Stomach (tissue), 9 donors: ENCODE data around the gene ATP11C. TPM values are rescaled to one million over a fixed set of nuclear protein-coding genes. Genes with fewer than 3 reads are reported as not detected.

Source experiments
- DNase-seq, 2 donors: peaks; one replicate each; pipeline versions ENCODE4 v3.0.0 to v3.0.0-alpha.2; 2013 to 2019
- H3K27ac ChIP-seq, 5 donors: fragments of 200-600 bp in 4 of 5; sonication (generic) in 4 of 5; one replicate each; pipeline ENCODE4 v1.5.1; 2013 to 2019; ENCODE audit warnings: mild to moderate bottlenecking in 1 of 5, moderate library complexity in 1 of 5
- H3K27me3 ChIP-seq, 3 donors: fragments of 200-600 bp; sonication (generic); one replicate each; pipeline ENCODE4 v1.5.1; 2017 to 2019; ENCODE audit warnings: mixed run types in 1 of 3
- H3K36me3 ChIP-seq, 4 donors: fragments of 200-600 bp; sonication (generic); 1 replicate in 3 of 4; 2 replicates in 1 of 4; pipeline ENCODE4 v1.5.1; 2016 to 2019
- H3K4me1 ChIP-seq, 4 donors: fragments of 200-600 bp; sonication (generic); one replicate each; pipeline ENCODE4 v1.5.1; 2016 to 2019
- H3K4me3 ChIP-seq, 4 donors: fragments of 200-600 bp; sonication (generic) in 3 of 4; one replicate each; pipeline ENCODE4 v1.5.1; 2016 to 2019; ENCODE audit warnings: mild to moderate bottlenecking in 1 of 4
- H3K9me3 ChIP-seq, 4 donors: fragments of 200-600 bp; sonication (generic); one replicate each; pipeline ENCODE4 v1.5.1; 2016 to 2019
- EP300 ChIP-seq: sonication (generic); formaldehyde crosslinking; IDR thresholded peaks from one replicate; pipeline ENCODE4 v1.6.1; 2017; ENCODE audit warnings: antibody characterized with exemption
- POLR2A ChIP-seq, 4 donors: fragments of 450-650 bp; IDR thresholded peaks; one replicate each; pipeline ENCODE4 v1.6.1; 2016; ENCODE audit warnings: antibody characterized with exemption in 4 of 4, control low read depth in 2 of 4, mild to moderate bottlenecking in 1 of 4, moderate library complexity in 1 of 4
- POLR2AphosphoS5 ChIP-seq, 3 donors: sonication (generic); formaldehyde crosslinking; IDR thresholded peaks; one replicate each; pipeline ENCODE4 v1.6.1; 2016; ENCODE audit warnings: antibody characterized with exemption in 3 of 3
- WGBS, 5 donors: extraction: QIAGEN DNeasy Blood & Tissue Kit in 3 of 5; methylation state at CpG; one replicate each; pipeline versions ENCODE4 v1.1.5 to v1.1.7; 2013 to 2018; 5-methylcytosine and 5-hydroxymethylcytosine counted together
- intact Hi-C: fragments of 100-400 bp; cut with DNase I; formaldehyde crosslinking; loops from one replicate; pipeline ENCODE4 v1.15.1; 2023; ENCODE audit warnings: low total_unique reads
- polyA plus RNA-seq, 3 donors: library from polyadenylated mRNA; stranded (reverse); fragments of 200-250 nt; gene quantifications; one replicate each; pipeline ENCODE4 v1.2.3, GENCODE V29; 2013
- total RNA-seq, 5 donors: library from RNA; depleted of rRNA; stranded (reverse); fragments of >200 nt; gene quantifications; one replicate each; pipeline versions ENCODE4 v1.1.0 to v1.2.3, GENCODE V29; 2014 to 2016
- TF ChIP-seq, protein P1 (sequence below), 7 experiments: fragments of 450-650 bp in 4 of 7; fragments of 200-600 bp in 3 of 7; sonication (generic) in 3 of 7; IDR thresholded peaks; one replicate each; pipeline ENCODE4 v1.5.1; 2016 to 2019; ENCODE audit warnings: antibody characterized with exemption in 7 of 7, control low read depth in 2 of 7, mild to moderate bottlenecking in 1 of 7
- donor health status: healthy with polysubstance abuse.
- donor health status: Bipolar disorder and iron deficiency.
- donor health status: healthy.

The ATP11C gene
- total and polyA plus RNA-seq, 8 donors = 3.3 to 46.4 (median 10.9) TPM

DNA sequence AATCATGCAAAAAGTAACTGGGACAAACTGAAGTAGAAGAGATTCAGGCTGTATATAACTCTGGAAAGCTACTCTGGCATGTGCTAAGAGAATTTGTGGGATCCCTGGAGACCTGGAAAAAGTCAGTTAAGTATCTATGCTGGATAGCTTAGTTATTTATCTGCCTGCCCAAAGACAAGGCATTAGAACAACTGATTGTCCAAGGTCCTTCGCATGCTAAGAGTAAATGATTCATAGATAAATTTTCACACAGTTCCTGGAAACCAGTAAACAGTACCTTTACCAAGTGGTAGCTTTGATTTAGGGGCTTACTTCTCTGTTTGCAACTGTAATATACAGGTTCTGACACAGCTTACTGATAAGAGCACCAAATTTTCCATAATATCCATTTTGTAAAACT, 104.8 kb downstream of the ATP11C start:
- Histone ChIP-seq H3K36me3 (no peaks in the 10 kb centered on the region), H3K9me3 (no peaks in the 10 kb centered on the region), H3K4me1 (peaks cover 0 to 47% (median 21%) of the 10 kb centered on the region in 4 donors), H3K27ac (no peak overlapping the region), H3K27me3 (no peaks in the 10 kb centered on the region), H3K4me3 (no peak overlapping the region)
- 43 to 70% (median 50%) methylated on average over 1 of the region's 1 CpG for WGBS, 5 donors
- DNase-seq = no peak
- intact Hi-C loops = no loop called here
- TF ChIP-seq POLR2AphosphoS5 (IDR thresholded peaks at IDR 0.05) = no peak
- TF ChIP-seq, protein P1, sequence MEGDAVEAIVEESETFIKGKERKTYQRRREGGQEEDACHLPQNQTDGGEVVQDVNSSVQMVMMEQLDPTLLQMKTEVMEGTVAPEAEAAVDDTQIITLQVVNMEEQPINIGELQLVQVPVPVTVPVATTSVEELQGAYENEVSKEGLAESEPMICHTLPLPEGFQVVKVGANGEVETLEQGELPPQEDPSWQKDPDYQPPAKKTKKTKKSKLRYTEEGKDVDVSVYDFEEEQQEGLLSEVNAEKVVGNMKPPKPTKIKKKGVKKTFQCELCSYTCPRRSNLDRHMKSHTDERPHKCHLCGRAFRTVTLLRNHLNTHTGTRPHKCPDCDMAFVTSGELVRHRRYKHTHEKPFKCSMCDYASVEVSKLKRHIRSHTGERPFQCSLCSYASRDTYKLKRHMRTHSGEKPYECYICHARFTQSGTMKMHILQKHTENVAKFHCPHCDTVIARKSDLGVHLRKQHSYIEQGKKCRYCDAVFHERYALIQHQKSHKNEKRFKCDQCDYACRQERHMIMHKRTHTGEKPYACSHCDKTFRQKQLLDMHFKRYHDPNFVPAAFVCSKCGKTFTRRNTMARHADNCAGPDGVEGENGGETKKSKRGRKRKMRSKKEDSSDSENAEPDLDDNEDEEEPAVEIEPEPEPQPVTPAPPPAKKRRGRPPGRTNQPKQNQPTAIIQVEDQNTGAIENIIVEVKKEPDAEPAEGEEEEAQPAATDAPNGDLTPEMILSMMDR (IDR thresholded peaks at IDR 0.05) = no peak

GRCh38 chrX:139826065-139827044, 106.5 kb downstream of the ATP11C start:
- Histone ChIP-seq H3K9me3 (no peaks in the 10 kb centered on the region), H3K4me1 (peaks cover 0 to 36% (median 16%) of the 10 kb centered on the region in 4 donors), H3K27me3 (no peaks in the 10 kb centered on the region), H3K27ac (no peak overlapping the region), H3K4me3 (no peak overlapping the region), H3K36me3 (no peaks in the 10 kb centered on the region)
- intact Hi-C loops = no loop called here
- TF ChIP-seq POLR2AphosphoS5 (IDR thresholded peaks at IDR 0.05) (no peak), EP300 (no peak), POLR2A (IDR thresholded peaks at IDR 0.05) (no peak)
- TF ChIP-seq, protein P1 (IDR thresholded peaks at IDR 0.05) = no peak
- DNase-seq = peak in 1 of 2 donors; percentile 31
- 18 to 40% (median 31%) methylated on average over 8 of the region's 8 CpGs for WGBS, 5 donors

- Histone ChIP-seq H3K27me3 (no peaks in the 10 kb centered on the region), H3K27ac (no peak overlapping the region), H3K4me1 (peaks cover 0 to 29% (median 13%) of the 10 kb centered on the region in 4 donors), H3K36me3 (no peaks in the 10 kb centered on the region), H3K9me3 (no peaks in the 10 kb centered on the region), H3K4me3 (no peak overlapping the region)
- TF ChIP-seq, protein P1 (IDR thresholded peaks at IDR 0.05) = no peak
- TF ChIP-seq POLR2A (IDR thresholded peaks at IDR 0.05) (no peak), POLR2AphosphoS5 (IDR thresholded peaks at IDR 0.05) (no peak), EP300 (no peak)
- 66 to 85% (median 77%) methylated on average over 3 of the region's 3 CpGs for WGBS, 5 donors
- DNase-seq = no peak
- intact Hi-C loops = no loop called here
Measured at GRCh38 chrX:139825618-139826017, 107.2 kb downstream of the ATP11C start.

DNA sequence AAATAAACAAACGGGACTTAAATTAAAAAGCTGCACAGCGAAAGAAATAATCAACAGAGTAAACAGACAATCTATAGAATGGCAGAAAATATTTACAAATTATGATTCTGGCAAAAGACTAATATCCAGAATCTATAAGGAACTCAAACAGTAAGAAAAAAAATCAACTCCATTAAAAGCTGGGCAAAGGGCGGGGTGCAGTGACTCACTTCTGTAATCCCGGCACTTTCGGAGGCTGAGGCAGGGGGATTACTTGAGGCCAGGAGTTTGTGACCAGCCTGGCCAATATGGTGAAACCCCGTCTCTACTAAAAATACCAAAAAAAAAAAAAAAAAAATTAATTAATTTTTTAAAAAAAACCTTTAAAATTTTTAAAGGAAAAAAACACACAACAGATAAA, 109.0 kb downstream of the ATP11C start:
- intact Hi-C loops = no loop called here
- Histone ChIP-seq H3K9me3 (no peaks in the 10 kb centered on the region), H3K27ac (no peak overlapping the region), H3K4me1 (peaks cover 0 to 24% (median 11%) of the 10 kb centered on the region in 4 donors), H3K4me3 (no peak overlapping the region), H3K36me3 (no peaks in the 10 kb centered on the region), H3K27me3 (no peaks in the 10 kb centered on the region)
- WGBS, 5 donors = 31 to 62% (median 52%) methylated on average over 5 to 6 of the region's 6 CpGs
- peak in 1 of 2 donors; percentile 46 for DNase-seq
- TF ChIP-seq POLR2A (IDR thresholded peaks at IDR 0.05) (no peak), POLR2AphosphoS5 (IDR thresholded peaks at IDR 0.05) (no peak), EP300 (no peak)
- TF ChIP-seq, protein P1 (IDR thresholded peaks at IDR 0.05) = no peak
